Esophagus mucosa (tissue), 1 donor: ENCODE data around the gene KCNQ1. TPM values are rescaled to one million over a fixed set of nuclear protein-coding genes. Genes with fewer than 3 reads are reported as not detected.

Experiments used
- ATAC-seq: fragments of 200-7000 bp; cut with Tn5 transposase; one replicate; pipeline ENCODE4 v1.9.1; 2020
- total RNA-seq: library from RNA; stranded (reverse); gene quantifications from one replicate; pipeline ENCODE4 v1.2.4, GENCODE V29; 2023
- donor health status: DM: yes; HTN: yes; CAD: no.

Gene KCNQ1
- total RNA-seq, 1 donor from 2014 or later, result 1.6 TPM

- no peak for ATAC-seq
These were observed 19.9 kb upstream of the KCNQ1 start for GRCh38 chr11:2424811-2425495.

DNA sequence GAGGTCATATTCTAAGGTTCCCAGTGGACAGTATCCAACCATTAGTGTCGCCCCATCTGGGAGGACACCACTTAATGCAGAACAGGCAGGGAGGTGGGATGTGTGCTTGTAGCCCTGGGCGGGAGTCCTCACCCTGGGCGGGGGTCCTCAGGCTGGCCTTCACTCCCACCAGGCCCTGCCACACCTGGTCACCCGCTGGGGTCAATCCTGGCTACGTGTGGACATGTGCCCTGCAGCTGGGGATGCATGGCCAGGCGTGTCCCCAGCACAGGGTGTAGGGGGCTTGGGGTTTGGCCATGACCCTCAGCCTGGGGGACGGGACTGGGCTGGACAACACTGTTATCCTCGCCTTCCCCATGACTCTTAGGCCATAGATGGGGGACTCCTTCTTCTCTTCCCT is 19.3 kb upstream of the KCNQ1 start:
- no peak for ATAC-seq

GRCh38 chr11:2426221-2426620 is 18.6 kb upstream of the KCNQ1 start:
- no peak for ATAC-seq

- ATAC-seq, result peak; percentile 61
These were observed 17.8 kb upstream of the KCNQ1 start for GRCh38 chr11:2426826-2427521.

- ATAC-seq, result no peak
These were observed 17.0 kb upstream of the KCNQ1 start for GRCh38 chr11:2427721-2428321.

GRCh38 chr11:2428322-2428795 is 16.4 kb upstream of the KCNQ1 start:
- ATAC-seq, result peak; percentile 77

DNA sequence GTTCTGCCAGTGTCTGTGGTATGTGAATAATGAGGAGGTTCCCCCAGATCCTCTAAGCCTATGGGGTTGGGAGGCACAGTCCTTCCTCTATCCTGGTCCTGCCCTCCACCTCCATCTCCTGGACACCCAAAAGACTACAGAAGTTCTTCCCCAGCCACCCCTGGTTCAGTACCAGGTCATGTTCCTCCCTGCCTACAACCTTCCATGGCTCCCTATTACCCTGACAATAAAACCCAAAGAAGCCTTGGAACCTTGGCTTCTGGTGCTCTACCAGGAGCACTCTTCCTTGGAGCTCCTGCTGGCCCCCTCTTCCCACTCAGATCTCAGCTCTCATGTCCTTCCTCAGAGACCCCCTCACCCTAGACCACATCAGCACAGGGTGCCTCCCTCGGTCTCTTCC is 13.4 kb upstream of the KCNQ1 start:
- ATAC-seq, result no peak

GRCh38 chr11:2432171-2432621 is 12.6 kb upstream of the KCNQ1 start:
- ATAC-seq, result no peak

DNA sequence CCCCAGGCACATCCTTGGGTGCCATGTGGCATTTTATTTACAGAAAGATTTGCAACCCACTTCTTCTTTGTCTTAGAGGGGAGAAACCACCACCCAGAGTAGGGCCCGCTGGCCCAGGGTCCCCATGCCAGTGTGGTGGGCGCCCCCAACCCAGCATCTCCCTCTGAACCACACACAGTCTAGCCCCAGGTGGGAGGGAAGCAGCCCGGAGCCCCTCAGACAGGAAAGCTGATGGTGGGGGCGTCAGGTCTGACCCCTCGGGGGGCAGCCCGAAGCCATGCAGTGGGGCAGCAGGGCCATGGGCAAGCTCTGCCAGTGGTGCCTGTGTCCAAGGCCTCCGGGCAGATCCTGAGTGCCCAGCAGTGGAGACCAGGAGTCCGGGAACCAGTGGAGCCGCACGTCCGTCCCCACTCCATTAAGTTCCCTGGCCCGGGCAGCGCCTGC is 12.2 kb upstream of the KCNQ1 start:
- no peak for ATAC-seq

DNA sequence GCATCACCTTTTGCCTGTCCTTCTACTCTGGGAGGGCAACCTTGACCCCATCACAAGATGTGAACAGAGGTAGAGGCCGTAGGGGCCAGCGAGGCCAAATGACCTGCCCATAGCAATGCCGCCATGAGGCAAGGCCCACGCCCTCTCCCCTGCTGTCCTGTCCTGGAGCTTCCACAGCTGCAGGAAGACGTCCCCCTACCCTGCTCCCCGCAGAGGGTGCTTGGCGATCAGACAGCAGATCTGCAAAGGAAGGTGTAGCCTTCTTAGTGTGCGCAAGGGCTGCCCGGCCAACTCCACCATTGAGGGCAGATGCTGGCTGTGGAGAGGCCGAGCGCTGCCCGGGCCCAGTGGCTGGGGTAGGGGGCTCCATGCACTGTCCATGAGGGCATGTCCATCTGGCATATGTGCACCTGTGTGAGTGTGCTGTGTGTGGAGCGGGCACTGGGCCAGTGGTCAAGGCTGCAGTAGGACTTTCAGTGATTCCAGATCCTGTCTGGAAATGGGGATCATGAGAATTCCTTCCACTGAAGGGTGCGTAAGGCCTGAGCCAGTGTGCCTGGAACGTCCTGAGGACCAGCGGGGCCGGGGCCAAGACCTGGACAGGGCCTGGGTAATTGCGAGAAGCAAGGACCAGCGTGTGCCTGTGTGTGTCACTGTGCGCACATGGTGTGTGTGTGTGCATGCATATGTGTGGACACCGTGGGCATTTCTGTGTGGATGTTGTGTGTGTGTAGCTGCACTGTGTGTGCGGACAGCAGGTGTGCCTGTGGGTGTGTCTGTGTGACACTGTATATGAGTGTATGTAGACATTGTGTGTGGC is 11.5 kb upstream of the KCNQ1 start:
- no peak for ATAC-seq

DNA sequence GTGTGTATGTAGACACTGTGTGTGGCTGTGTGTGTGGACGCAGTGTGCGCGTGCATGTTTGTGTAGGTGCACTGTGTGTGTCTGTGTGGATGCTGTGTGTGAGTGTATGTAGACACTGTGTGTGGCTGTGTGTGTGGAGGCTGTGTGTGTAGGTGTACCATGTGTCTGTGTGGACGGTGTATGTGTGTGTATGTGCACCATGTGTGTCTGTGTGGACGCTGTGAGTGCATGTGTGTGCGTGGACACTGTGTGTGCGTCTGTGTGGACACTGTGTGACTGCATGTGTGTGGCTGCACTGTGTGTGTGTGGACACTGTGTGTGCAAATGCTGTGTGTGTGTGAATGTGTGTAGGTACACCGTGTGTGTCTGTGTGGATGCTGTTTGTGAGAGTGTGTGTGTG is 10.8 kb upstream of the KCNQ1 start:
- ATAC-seq, result no peak

- no peak for ATAC-seq
These were observed 10.1 kb upstream of the KCNQ1 start for GRCh38 chr11:2434506-2435255.

- ATAC-seq, result no peak
These were observed 9.4 kb upstream of the KCNQ1 start for GRCh38 chr11:2435288-2436012.

DNA sequence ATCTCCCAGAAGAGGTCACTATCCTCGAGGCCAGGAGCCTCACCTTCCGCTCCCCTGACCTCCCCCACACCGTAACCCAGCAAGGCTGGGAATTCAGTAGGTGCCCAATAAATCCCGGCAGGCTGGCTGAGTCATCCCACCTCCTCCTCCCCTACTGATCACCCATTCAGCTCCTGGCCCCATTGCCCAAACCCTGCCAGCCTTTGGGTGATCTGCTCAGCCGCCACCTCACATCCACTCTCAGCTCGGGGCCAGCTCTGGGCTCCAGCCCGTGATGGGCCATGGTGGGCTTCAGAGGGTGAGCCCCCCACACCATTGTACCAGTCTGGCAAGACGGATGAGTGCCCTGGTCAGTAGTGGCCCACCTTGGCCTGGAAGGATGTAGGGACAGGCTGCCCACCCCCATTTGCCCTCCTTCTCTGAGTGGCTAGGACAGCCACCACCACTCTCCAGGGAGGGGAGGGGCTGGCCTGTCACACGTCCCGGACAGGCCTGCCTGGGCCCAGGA is 8.7 kb upstream of the KCNQ1 start:
- ATAC-seq, result no peak

GRCh38 chr11:2436521-2437031 is 8.2 kb upstream of the KCNQ1 start:
- no peak for ATAC-seq

DNA sequence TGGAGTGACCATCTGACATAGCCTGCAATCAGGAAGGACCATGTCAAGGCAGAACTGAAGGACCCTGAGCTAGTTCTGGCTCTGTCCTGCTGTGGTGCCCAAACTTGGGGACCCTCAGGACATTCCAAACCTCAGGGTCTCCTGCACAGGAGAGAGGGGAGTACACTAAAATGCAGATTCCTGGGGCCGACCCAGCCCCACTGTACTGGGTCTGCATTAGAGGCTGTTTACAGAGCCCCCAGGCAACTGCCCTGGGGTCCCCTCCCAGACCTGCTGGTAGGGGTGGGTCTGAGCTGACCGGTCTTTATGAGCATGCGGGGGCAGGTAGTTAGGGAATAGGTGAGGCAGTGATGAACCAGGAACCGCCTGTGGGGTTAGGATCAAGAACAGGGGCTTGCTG is 7.3 kb upstream of the KCNQ1 start:
- no peak for ATAC-seq

GRCh38 chr11:2439820-2440219 is 5.0 kb upstream of the KCNQ1 start:
- ATAC-seq, result no peak

DNA sequence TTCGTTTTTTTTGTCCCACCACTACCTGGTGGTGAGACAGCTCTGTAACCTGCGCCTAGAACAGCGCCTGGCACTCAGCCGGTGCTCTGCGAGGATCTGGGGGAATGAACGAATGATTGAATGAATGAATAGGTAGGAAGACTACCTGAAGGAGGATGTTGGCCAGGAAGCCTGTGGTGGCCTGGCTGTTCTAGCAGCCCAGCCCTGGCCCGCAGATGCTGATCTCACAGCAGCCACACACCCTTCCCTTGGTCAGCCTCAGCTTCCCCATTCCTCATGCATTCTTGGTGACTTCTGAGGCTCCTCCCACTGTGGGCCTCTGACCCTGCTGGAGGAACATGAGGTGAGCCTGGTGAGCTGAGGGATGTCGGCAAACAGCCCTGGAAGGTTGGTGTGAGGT is 4.2 kb upstream of the KCNQ1 start:
- peak; percentile 25 for ATAC-seq

- ATAC-seq, result no peak
These were observed 3.6 kb upstream of the KCNQ1 start for GRCh38 chr11:2441171-2441570.

GRCh38 chr11:2442589-2442988 is 2.2 kb upstream of the KCNQ1 start:
- no peak for ATAC-seq

- no peak for ATAC-seq
These were observed 1.4 kb upstream of the KCNQ1 start for GRCh38 chr11:2443406-2443805.
